Dermis blood vessel endothelial cell (primary cell): ENCODE measurements around the gene NAT8L. TPM values are rescaled to one million over a fixed set of nuclear protein-coding genes. Genes with fewer than 3 reads are reported as not detected.

Source experiments
- DNase-seq: peaks from one replicate; pipeline ENCODE4 v3.0.0; 2010
- total RNA-seq: library from RNA; depleted of rRNA; stranded (reverse); fragments of >200 nt; gene quantifications from 2 replicates; pipeline ENCODE4 v1.2.3, GENCODE V29; 2014

The NAT8L gene
- total RNA-seq, 1 donor from 2014 or later = under 0.01 TPM

DNA sequence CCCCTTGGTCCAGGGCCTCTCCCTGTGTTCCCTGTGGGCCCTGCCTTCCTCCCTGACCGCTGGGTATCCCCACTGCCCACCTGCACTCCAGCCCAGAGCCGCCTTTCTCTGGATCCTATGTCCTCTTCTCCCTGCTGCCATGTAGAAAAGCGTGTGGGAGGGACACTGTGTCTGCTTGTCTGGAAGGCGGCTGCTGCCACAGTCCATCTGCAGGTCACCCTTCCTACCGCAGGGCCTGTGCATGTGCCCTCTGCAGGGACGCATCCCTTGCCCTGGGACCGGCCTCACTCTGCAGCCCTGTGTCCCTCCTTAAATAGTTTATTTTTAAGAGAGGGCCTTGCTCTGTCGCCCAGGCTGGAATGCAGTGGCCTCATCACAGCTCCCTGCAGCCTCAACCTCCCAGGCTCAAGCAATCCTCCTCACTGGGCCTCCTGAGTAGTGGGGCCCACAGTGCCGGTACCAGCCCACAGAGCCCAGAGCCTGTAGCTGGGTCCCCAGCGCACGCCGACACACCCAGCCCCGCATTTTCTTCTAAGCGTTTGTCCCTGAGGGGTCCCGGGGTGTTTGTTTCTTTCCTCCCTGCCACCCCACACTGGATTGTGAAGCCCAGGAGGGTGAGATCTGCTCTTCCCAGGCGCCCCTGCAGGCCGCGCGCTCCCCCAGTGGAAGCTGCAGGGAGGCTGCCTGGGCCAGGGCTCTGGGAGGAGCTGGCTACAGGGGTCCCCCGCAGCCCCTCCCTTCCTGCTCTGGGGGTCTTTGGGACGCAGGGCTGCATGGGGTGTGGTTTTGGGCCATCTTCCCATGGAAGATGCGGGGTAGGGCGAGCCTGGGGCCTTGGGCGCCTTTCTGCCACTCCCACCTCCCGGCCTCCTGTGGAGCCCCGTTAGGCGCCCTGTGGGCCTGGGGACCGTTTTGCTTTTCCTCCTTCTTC is 12.8 kb upstream of the NAT8L start:
- DNase-seq = no peak

- no peak for DNase-seq
These were observed 12.0 kb upstream of the NAT8L start for GRCh38 chr4:2047031-2047660.

DNA sequence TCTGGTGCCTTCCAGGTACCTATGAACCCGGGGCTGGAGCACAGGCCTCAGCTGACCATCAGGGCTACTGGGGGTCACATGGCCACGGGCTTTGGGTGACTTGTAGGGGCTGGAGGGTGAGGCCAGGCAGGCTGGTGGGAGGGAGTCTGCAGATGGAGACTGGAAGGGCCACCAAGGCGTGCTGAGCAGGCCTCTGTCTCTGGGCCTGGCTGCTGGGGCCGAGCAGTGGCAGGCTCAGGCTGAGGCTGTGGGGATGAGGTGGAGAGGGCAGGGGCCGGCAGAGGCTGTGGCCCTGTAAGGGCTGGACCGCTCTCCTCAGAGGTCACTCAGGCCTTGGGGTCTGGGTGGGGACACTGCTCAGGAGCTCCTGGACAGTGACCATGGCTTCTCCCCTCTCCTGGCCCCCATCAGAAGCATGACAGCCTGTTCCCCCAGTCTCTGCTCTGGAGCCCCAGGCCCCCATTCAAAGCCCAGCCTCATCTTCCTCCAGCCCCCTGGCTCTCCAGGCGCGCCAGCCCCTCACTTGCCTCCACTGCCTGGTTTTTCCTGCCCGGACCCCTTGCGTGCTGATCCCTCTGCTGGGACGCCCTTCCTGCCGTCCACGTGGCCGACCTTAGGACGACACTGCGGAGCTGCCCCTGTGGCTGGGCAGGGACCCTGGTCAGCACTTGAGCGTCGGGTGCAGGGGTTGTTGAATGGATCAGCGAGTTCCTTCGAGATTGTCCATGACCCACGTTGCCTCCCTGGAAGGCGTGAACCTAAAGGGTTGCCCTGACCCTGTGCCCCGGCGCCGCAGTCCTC is 11.1 kb upstream of the NAT8L start:
- DNase-seq = no peak

DNA sequence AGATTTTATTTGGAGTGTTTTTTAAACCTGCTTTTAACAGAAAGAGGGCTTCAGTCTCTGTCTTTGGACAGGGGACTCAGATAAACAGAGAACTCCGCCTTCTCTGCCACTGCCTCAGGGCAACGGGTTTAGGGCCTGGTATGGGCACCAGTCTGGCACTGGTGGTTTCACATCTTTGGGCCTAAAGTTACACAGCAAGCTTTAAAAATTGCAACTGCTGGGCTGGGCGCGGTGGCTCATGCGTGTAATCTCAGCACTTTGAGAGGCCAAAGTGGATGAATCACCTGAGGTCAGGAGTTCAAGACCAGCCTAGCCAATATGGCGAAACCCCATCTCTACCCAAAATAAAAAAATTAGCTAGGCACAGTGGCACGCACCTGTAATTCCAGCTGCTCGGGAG is 10.3 kb upstream of the NAT8L start:
- DNase-seq = no peak

GRCh38 chr4:2049381-2049780 is 9.7 kb upstream of the NAT8L start:
- DNase-seq = no peak

DNA sequence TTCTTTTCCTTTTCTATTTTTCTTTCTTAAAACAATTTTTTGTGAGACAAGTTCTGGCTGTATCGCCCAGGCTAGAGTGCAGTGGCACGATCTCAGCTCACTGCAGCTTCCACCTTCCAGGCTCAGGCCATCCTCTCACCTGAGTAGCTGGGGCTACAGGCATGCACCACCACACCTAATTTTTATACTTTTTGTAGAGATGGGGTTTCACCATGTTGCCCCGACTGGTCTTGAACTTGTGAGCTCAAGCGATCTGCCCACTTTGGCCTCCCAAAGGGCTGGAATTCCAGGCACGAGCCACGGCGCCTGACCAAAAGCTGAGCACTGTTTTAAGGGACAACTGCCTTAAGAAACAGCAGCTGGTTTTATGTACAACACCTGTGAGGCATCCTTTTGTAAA is 9.3 kb upstream of the NAT8L start:
- DNase-seq = no peak

- no peak for DNase-seq
These were observed 8.0 kb upstream of the NAT8L start for GRCh38 chr4:2051086-2051485.

DNA sequence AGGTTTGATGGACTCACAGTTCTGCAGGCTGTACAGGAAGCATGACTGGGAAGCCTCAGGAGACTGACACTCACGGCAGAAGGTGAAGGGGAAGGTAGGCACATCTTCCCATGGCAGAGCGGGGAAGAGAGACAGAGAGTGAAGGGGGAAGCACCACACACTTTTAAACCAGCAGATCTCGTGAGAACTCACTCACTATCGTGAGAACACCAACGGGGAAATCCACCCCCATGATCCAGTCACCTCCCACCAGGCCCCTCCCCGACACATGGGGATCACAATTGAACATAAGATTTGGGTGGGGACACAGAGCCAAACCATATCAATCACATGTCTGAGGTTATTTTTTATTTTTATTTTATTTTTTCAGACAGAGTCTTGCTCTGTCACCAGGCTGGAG is 4.9 kb upstream of the NAT8L start:
- DNase-seq = no peak

DNA sequence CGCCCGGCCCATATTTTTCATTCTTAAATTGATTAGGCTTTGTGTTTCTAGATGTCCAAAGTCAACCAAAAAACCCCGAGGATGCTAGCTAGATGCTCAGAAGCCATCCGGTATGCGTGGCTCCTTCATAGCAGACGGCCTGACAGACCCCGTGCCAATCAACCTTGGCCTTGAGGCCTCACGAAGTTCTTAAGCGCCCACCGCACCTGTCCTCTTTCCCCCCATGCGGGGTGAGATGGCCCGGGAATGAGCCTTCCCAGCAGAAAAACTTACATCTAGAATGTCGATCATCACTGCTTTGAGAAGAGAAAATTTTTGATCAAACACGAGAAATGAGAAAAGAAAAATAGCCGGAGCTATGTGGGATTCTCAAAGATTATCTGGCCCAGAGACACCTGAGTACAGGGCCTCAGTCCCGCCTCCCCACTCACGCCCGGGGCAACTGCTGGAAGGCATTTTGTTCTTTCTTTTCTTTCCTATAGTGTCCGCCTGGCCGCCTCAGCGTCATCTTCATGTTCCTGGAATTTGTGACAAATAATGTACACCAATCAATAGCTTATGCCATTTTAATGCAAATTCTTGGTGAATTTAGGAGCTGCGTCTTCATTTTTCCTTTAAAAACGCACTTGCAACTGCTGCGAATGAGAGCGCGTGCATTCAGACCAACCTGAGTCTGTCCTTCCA is 1.6 kb upstream of the NAT8L start:
- no peak for DNase-seq

- no peak for DNase-seq
These were observed 672 bp upstream of the NAT8L start for GRCh38 chr4:2058264-2059045.

- no peak for DNase-seq
These were observed 837 bp downstream of the NAT8L start for GRCh38 chr4:2059726-2060602.

GRCh38 chr4:2060611-2061185 is 1.6 kb downstream of the NAT8L start:
- DNase-seq = no peak

- DNase-seq = no peak
These were observed 2.3 kb downstream of the NAT8L start for GRCh38 chr4:2061186-2062131.

GRCh38 chr4:2062168-2062807 is 3.2 kb downstream of the NAT8L start:
- no peak for DNase-seq

- DNase-seq = no peak
These were observed 3.8 kb downstream of the NAT8L start for GRCh38 chr4:2062808-2063524.

- no peak for DNase-seq
These were observed 4.6 kb downstream of the NAT8L start for GRCh38 chr4:2063557-2064275.

- DNase-seq = no peak
These were observed 5.3 kb downstream of the NAT8L start for GRCh38 chr4:2064276-2064991.
